ENCODE data around the gene EEF1AKMT3.

GRCh38 chr12:57729321-57729844, 43.0 kb upstream of the EEF1AKMT3 start:
- TF ChIP-seq CTCF (conservative IDR thresholded peaks at IDR 0.05; ENCODE audit: low read depth in 2 of 2) (no peak), EZH2 (IDR thresholded peaks at IDR 0.05; ENCODE audit: low read depth, unreplicated experiment) (no peak), POLR2AphosphoS5 (IDR thresholded peaks at IDR 0.05; ENCODE audit: low read depth) (no peak), STAT1 (IDR thresholded peaks at IDR 0.05; ENCODE audit: unreplicated experiment) (no peak), CREB1 (CRISPR knock-in tag; IDR thresholded peaks at IDR 0.05; ENCODE audit: low read depth) (no peak), NANOG (IDR thresholded peaks at IDR 0.05; ENCODE audit: borderline replicate concordance) (no peak), JUNB (IDR thresholded peaks at IDR 0.05; ENCODE audit: unreplicated experiment) (no peak), REST (IDR thresholded peaks at IDR 0.05; ENCODE audit: unreplicated experiment) (no peak), ZNF462 (CRISPR knock-in tag; IDR thresholded peaks at IDR 0.05) (no peak), ZNF114 (CRISPR knock-in tag; IDR thresholded peaks at IDR 0.05) (no peak), EZH2phosphoT487 (IDR thresholded peaks at IDR 0.05; ENCODE audit: unreplicated experiment) (no peak), ZNF331 (CRISPR knock-in tag; IDR thresholded peaks at IDR 0.05; ENCODE audit: low read depth) (no peak)
